ENCODE results near the gene HADHA.

- TF ChIP-seq, protein P1, sequence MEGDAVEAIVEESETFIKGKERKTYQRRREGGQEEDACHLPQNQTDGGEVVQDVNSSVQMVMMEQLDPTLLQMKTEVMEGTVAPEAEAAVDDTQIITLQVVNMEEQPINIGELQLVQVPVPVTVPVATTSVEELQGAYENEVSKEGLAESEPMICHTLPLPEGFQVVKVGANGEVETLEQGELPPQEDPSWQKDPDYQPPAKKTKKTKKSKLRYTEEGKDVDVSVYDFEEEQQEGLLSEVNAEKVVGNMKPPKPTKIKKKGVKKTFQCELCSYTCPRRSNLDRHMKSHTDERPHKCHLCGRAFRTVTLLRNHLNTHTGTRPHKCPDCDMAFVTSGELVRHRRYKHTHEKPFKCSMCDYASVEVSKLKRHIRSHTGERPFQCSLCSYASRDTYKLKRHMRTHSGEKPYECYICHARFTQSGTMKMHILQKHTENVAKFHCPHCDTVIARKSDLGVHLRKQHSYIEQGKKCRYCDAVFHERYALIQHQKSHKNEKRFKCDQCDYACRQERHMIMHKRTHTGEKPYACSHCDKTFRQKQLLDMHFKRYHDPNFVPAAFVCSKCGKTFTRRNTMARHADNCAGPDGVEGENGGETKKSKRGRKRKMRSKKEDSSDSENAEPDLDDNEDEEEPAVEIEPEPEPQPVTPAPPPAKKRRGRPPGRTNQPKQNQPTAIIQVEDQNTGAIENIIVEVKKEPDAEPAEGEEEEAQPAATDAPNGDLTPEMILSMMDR (IDR thresholded peaks at IDR 0.05; ENCODE audit: extremely low read depth in 1 of 2, insufficient read depth in 1 of 2, low read depth in 1 of 2, low read length in 2 of 2): no peak
- no peak for TF ChIP-seq EZH2 (IDR thresholded peaks at IDR 0.05; ENCODE audit: borderline replicate concordance, low read depth, low read length, severe bottlenecking)
- TF ChIP-seq POLR2A (IDR thresholded peaks at IDR 0.05; ENCODE audit: low read depth, low read length): no peak
- no peak for TF ChIP-seq POLR2AphosphoS5 (IDR thresholded peaks at IDR 0.05; ENCODE audit: insufficient read depth, low read depth, low read length)
- TF ChIP-seq MYC (IDR thresholded peaks at IDR 0.05; ENCODE audit: low read depth, low read length): no peak
- TF ChIP-seq JUN (IDR thresholded peaks at IDR 0.05; ENCODE audit: borderline replicate concordance, insufficient read depth, insufficient read length, low read depth): no peak
These were observed 58.3 kb downstream of the HADHA start for GRCh38 chr2:26185954-26186770.
